ENCODE measurements around the gene TSPEAR. TPM values are rescaled to one million over a fixed set of nuclear protein-coding genes. Genes with fewer than 3 reads are reported as not detected.

Gene TSPEAR
- total and polyA plus RNA-seq, 2 of the 13 experiments (the other 11 are each of a cell fraction or from before 2014, with no cell fraction given) = 0.07 to 0.32 TPM

- TF ChIP-seq PRDM15 (CRISPR knock-in tag; IDR thresholded peaks at IDR 0.05) = no peak
- peak; percentile 71; the same call in 1 of the 2 replicates for TF ChIP-seq EHMT2 (IDR thresholded peaks at IDR 0.05; ENCODE audit: borderline replicate concordance, low read depth, low read length)
- no peak for TF ChIP-seq SNAPC4 (CRISPR knock-in tag; IDR thresholded peaks at IDR 0.05)
- TF ChIP-seq MEF2D (CRISPR knock-in tag; IDR thresholded peaks at IDR 0.05) = no peak
- TF ChIP-seq ZNF841 (CRISPR knock-in tag; IDR thresholded peaks at IDR 0.05; ENCODE audit: borderline replicate concordance) = no peak
- TF ChIP-seq ISX (CRISPR knock-in tag; conservative IDR thresholded peaks at IDR 0.05) = no peak
- TF ChIP-seq, protein P1, sequence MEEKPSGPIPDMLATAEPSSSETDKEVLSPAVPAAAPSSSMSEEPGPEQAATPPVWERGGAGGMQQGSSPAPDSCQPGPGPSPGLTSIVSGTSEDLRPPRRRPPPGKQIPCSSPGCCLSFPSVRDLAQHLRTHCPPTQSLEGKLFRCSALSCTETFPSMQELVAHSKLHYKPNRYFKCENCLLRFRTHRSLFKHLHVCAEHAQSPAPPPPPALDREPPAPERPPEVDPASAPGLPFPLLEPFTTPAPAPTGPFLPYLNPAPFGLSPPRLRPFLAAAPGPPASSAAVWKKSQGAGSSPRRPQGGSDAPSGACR (CRISPR knock-in tag; IDR thresholded peaks at IDR 0.05) = no peak
- TF ChIP-seq ADNP (CRISPR knock-in tag; IDR thresholded peaks at IDR 0.05) = peak; percentile 85
- 0 out of 2 replicates have a peak, but pooled peaks have one; percentile 51 for TF ChIP-seq ISL2 (CRISPR knock-in tag; IDR thresholded peaks at IDR 0.05)
- TF ChIP-seq ZNF780A (CRISPR knock-in tag; IDR thresholded peaks at IDR 0.05) = no peak
- no peak for TF ChIP-seq AHR (CRISPR knock-in tag; IDR thresholded peaks at IDR 0.05)
- TF ChIP-seq, protein P2, sequence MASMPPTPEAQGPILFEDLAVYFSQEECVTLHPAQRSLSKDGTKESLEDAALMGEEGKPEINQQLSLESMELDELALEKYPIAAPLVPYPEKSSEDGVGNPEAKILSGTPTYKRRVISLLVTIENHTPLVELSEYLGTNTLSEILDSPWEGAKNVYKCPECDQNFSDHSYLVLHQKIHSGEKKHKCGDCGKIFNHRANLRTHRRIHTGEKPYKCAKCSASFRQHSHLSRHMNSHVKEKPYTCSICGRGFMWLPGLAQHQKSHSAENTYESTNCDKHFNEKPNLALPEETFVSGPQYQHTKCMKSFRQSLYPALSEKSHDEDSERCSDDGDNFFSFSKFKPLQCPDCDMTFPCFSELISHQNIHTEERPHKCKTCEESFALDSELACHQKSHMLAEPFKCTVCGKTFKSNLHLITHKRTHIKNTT (CRISPR knock-in tag; IDR thresholded peaks at IDR 0.05) = no peak
- TF ChIP-seq ZFP41 (CRISPR knock-in tag; IDR thresholded peaks at IDR 0.05; ENCODE audit: borderline replicate concordance) = no peak
- 0 out of 2 replicates have a peak, but pooled peaks have one; percentile 48 for TF ChIP-seq THAP7 (CRISPR knock-in tag; IDR thresholded peaks at IDR 0.05)
- TF ChIP-seq FOXO1 (CRISPR knock-in tag; IDR thresholded peaks at IDR 0.05) = no peak
- TF ChIP-seq CHCHD3 (CRISPR knock-in tag; IDR thresholded peaks at IDR 0.05) = no peak
- TF ChIP-seq HNRNPLL (IDR thresholded peaks at IDR 0.05; ENCODE audit: low read depth, low read length, poor library complexity, severe bottlenecking) = peak; percentile 43
These were observed 136.7 kb downstream of the TSPEAR start (continued) for GRCh38 chr21:44574457-44575306.
